Stomach (tissue), 4 donors: ENCODE results near the gene SLC18A3.

Experiments used
- CTCF ChIP-seq, 7 experiments: fragments of 450-650 bp in 4 of 7; fragments of 200-600 bp in 3 of 7; sonication (generic) in 3 of 7; IDR thresholded peaks; one replicate each; pipeline ENCODE4 v1.5.1; 2016 to 2019; ENCODE audit warnings: antibody characterized with exemption in 7 of 7, control low read depth in 2 of 7, mild to moderate bottlenecking in 1 of 7
- EP300 ChIP-seq: sonication (generic); formaldehyde crosslinking; IDR thresholded peaks from one replicate; pipeline ENCODE4 v1.6.1; 2017; ENCODE audit warnings: antibody characterized with exemption

- TF ChIP-seq EP300 (no peak), CTCF (IDR thresholded peaks at IDR 0.05) (no peak)
Observed at GRCh38 chr10:49652421-49653272, 42.5 kb downstream of the SLC18A3 start.
